NCI-H146 treated with DMSO at 0.1 percent for 48 hours (cell line): ENCODE data around the gene ELMOD3.
"Not testable (repeated sequence)": the region's sequence is repeated elsewhere in the genome, so short reads cannot be mapped to it uniquely, and the experiment has no call there.

Experiments
- DNase-seq: peaks from one replicate; lab custom pipeline; 2025; ENCODE audit not compliant: unreplicated experiment; lab: John Stamatoyannopoulos, UW

The ELMOD3 gene

GRCh38 chr2:85354286-85355072 is at the start of gene ELMOD3, which contains the start of gene RETSAT:
Gene ELMOD3 (plus strand): TSS chr2:85354769. CDS start chr2:85357199, 2,430 bp downstream.
Gene RETSAT (minus strand): TSS chr2:85354528. CDS start chr2:85354507, 21 bp downstream.
- DNase-seq: peak; percentile 95

GRCh38 chr2:85307527-85307897 is 47.1 kb upstream of the ELMOD3 start:
- DNase-seq: no peak

GRCh38 chr2:85308201-85308600 is 46.4 kb upstream of the ELMOD3 start:
- no peak for DNase-seq

- DNase-seq: no peak
Observed at GRCh38 chr2:85308896-85309555, 45.5 kb upstream of the ELMOD3 start.

GRCh38 chr2:85309699-85310321 is 44.8 kb upstream of the ELMOD3 start:
- no peak for DNase-seq

- DNase-seq: no peak
Observed at GRCh38 chr2:85310330-85310729, 44.2 kb upstream of the ELMOD3 start.

- no peak for DNase-seq
Observed at GRCh38 chr2:85312404-85312803, 42.2 kb upstream of the ELMOD3 start.

GRCh38 chr2:85314884-85315242 is 39.7 kb upstream of the ELMOD3 start:
- no peak for DNase-seq

- DNase-seq: not testable (repeated sequence)
Observed at GRCh38 chr2:85315921-85316320, 38.6 kb upstream of the ELMOD3 start.

GRCh38 chr2:85318222-85319074 is 36.1 kb upstream of the ELMOD3 start:
- no peak for DNase-seq

GRCh38 chr2:85319796-85320195 is 34.8 kb upstream of the ELMOD3 start:
- DNase-seq: no peak

GRCh38 chr2:85323351-85323987 is 31.1 kb upstream of the ELMOD3 start:
- no peak for DNase-seq

GRCh38 chr2:85323988-85324367 is 30.6 kb upstream of the ELMOD3 start:
- DNase-seq: not testable (repeated sequence)

- no peak for DNase-seq
Observed at GRCh38 chr2:85324639-85325465, 29.7 kb upstream of the ELMOD3 start.

- no peak for DNase-seq
Observed at GRCh38 chr2:85325466-85325811, 29.1 kb upstream of the ELMOD3 start.

GRCh38 chr2:85326406-85327159 is 28.0 kb upstream of the ELMOD3 start:
- no peak for DNase-seq

GRCh38 chr2:85327160-85327821 is 27.3 kb upstream of the ELMOD3 start:
- no peak for DNase-seq

GRCh38 chr2:85327822-85328617 is 26.5 kb upstream of the ELMOD3 start, which contains the start of gene TGOLN2:
Gene TGOLN2 (minus strand): TSS chr2:85327989. CDS start chr2:85327962, 27 bp downstream.
- peak; percentile 79 for DNase-seq
